Activated T-helper 17 cell treated with anti-CD3 and anti-CD28 coated beads, Interleukin-2, amount 50 U/mL, for 72 hours (primary cell): Measurements from ENCODE around the gene FGD4. TPM values are rescaled to one million over a fixed set of nuclear protein-coding genes. Genes with fewer than 3 reads are reported as not detected.

Experiments
- ATAC-seq: fragments of 150-1000 bp; cut with Tn5 transposase; replicated peaks from 2 replicates; pipeline ENCODE4 v1.10.0; 2021; ENCODE audit warnings: mild to moderate bottlenecking, moderate library complexity
- H3K27ac Mint-ChIP-seq: one replicate; pipeline ENCODE4 v1.8.0; 2022; ENCODE audit warnings: mixed read lengths
- H3K27me3 Mint-ChIP-seq: one replicate; pipeline ENCODE4 v1.8.0; 2022; ENCODE audit warnings: mixed read lengths
- H3K36me3 Mint-ChIP-seq: one replicate; pipeline ENCODE4 v1.8.0; 2022; ENCODE audit warnings: low read depth, mild to moderate bottlenecking, mixed read lengths
- H3K4me1 Mint-ChIP-seq: one replicate; pipeline ENCODE4 v1.8.0; 2022; ENCODE audit warnings: mixed read lengths
- H3K4me3 Mint-ChIP-seq: one replicate; pipeline ENCODE4 v1.8.0; 2022; ENCODE audit warnings: mild to moderate bottlenecking, mixed read lengths
- H3K9me3 Mint-ChIP-seq: one replicate; pipeline ENCODE4 v1.8.0; 2022; ENCODE audit warnings: mixed read lengths
- total RNA-seq, 2 donors: library from RNA; stranded (reverse); gene quantifications; one replicate each; pipeline ENCODE4 v1.2.3, GENCODE V29; 2022

FGD4 gene
- total RNA-seq, 2 donors from 2014 or later, result 0.21 to 0.32 TPM

DNA sequence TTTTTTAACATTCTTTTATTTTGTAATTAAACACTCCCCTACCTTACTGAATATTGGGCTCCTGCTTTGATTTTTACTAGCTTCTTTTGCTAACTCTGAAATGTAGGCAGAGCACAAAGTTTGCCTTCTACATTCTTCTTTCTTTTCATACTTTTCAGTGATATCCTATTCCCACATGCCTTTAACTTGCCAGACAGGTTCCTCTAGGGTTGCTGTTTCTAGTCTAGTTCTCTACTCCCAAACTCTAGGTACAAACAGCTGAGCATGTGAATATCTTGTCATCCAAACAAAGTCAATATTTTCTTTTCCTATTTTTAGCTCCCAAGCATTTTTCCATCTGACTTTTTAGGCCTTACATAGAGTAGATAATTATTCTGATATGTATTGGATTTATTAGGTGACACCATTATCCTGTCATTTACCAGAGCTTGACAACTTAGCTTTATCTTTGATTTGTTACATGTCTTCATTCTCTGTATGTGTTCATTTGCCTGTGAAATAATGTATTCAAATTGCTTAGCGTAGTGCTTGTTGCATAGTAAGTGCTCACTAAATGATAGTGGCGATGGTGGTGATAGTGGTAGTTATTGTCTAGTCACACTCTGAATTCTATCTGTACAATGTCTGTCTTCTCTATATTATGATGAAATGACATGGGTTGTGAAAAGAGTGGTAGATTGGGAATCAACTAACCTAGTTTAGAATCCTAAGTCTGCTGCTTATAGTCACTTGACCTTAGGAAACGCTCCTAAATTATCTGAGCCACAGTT is 206.2 kb downstream of the FGD4 start:
- peaks cover 6% of the 10 kb centered on the region for H3K27me3 Mint-ChIP-seq
- ATAC-seq, result no peak
- H3K36me3 Mint-ChIP-seq, result no peaks in the 10 kb centered on the region
- peaks cover 7% of the 10 kb centered on the region for H3K4me1 Mint-ChIP-seq
- H3K4me3 Mint-ChIP-seq, result no peak overlapping the region
- H3K9me3 Mint-ChIP-seq, result no peaks in the 10 kb centered on the region
- H3K27ac Mint-ChIP-seq, result no peak overlapping the region

DNA sequence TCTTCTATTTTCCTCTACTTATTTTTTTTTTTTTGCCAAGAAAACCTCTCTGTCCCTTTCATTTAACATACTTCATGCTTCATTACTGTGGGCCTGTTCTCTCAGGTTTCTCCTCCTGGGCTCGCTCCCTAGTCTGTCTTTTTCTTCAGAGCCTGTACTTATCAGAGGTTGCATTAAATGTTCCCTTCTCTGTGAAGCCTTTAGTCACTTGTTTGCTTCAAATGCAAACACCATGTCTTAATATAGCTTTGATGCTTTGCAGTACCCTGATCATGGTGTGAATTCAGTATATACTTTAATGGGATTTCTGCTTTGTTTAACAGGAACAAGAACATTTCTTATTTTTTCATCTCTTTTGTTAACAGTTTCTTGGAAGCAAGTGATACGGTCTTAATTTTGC is 207.1 kb downstream of the FGD4 start:
- Mint-ChIP-seq H3K27me3 (peaks cover 6% of the 10 kb centered on the region), H3K36me3 (no peaks in the 10 kb centered on the region), H3K27ac (no peak overlapping the region), H3K4me3 (no peak overlapping the region), H3K9me3 (no peaks in the 10 kb centered on the region), H3K4me1 (peaks cover 7% of the 10 kb centered on the region)
- ATAC-seq, result no peak

DNA sequence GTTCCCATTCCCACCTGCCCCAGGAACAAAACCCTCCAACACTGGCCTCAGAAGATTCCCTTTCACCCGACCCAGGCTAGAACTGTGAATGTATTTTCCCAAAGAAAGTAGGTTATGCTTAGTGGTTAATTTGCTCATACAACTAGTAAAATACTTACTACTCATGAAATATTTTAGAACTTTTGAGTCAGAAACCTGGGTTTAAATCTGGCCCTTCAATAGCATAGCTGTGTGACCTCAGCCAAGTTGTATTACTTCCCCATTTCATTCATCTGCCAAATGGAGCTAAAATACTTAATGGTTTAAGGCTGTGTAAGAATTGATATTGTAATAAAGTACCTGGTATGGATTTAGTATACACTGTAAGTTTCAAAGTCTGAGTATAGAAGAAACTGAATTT is 210.6 kb downstream of the FGD4 start:
- no peak for ATAC-seq
- Mint-ChIP-seq H3K4me1 (no peaks in the 10 kb centered on the region), H3K4me3 (no peak overlapping the region), H3K27ac (no peak overlapping the region), H3K36me3 (no peaks in the 10 kb centered on the region), H3K9me3 (no peaks in the 10 kb centered on the region), H3K27me3 (peaks cover 10% of the 10 kb centered on the region)

DNA sequence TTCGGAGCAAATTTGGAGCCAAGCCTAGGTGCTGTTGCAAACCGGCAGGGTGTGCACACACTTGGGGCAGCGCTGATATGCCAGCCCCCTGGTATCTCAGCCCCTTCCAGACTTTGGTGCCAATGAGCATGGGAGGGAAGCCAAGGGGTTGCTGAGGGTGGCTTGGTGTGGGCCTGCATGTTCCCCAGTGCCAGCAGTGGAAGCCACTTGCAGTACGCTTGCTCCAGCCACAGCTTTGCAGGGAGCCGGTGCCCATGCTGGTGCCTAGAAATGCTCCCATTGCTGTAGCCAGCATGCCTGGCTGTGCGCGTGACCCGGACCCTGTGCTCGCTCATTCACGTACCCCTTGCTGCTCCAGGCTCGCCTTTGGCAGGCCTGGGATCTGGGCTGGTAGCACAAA is 212.6 kb downstream of the FGD4 start:
- ATAC-seq, result no peak
- Mint-ChIP-seq H3K27me3 (peaks cover 15% of the 10 kb centered on the region), H3K36me3 (no peaks in the 10 kb centered on the region), H3K4me1 (no peaks in the 10 kb centered on the region), H3K9me3 (no peaks in the 10 kb centered on the region), H3K4me3 (no peak overlapping the region), H3K27ac (no peak overlapping the region)

DNA sequence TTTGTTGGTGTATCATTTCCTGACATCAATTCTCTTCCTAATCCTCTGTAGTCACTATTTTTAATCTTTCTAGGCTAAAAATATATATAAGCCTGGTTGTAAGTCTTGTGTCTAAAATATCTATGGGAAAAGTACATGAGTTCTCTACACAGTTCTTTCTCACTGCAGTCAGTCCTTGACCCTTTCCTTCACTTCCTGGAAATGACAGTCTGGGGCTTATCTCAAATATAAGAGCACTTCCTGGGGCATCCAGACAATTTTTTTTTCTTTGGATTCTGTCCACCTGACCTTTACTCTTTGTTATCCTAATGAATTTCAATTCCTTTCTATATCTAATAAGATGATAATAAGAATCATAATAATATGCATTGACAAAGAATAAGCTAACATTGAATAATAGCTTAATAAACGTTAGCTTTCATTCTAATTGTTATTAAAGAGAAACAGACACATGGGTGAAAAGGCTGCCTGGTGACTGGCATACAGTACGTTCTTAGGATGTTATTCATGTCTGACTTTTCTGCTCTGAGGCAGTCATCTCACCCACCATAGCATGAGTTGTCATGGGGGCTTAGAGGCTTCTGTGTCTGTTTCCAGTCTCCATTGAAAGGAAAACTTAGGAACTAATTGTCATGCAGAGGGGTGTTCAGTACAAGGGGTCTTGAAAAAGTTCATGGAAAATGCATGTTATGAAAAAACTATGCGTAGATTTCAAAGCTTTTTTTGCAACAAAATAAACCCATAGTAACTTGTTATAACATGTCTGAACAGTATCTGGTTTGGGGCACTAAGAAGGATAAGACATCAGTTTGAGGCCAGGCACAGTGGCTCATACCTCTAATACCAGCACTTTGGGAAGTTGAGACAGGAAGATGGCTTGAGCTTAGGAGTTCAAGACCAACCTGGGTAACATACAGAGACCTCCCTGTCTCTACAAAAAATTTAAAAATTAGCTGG is 213.6 kb downstream of the FGD4 start:
- peaks cover 15% of the 10 kb centered on the region for H3K27me3 Mint-ChIP-seq
- ATAC-seq, result no peak
- no peaks in the 10 kb centered on the region for H3K36me3 Mint-ChIP-seq
- no peaks in the 10 kb centered on the region for H3K9me3 Mint-ChIP-seq
- no peak overlapping the region for H3K27ac Mint-ChIP-seq
- no peaks in the 10 kb centered on the region for H3K4me1 Mint-ChIP-seq
- H3K4me3 Mint-ChIP-seq, result no peak overlapping the region

DNA sequence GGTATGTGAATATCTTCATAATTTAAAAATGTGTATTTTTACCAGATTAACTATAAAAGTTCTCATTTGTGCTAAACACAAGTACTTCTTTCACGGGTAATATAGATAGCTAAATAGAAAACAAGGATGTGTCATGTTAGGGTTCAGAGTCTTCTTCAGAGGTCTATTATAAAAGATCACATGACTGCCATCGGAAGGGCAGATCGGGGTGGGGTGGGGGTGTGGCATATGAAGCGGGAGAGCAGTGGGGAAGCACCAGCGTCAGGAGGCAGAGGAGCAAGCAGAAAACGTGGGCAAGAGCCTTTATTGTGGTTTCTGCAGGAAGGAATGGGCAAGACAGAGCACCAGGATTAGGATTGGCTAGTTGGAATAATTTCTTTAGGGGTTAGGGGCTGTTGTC is 216.1 kb downstream of the FGD4 start:
- H3K36me3 Mint-ChIP-seq, result no peaks in the 10 kb centered on the region
- no peaks in the 10 kb centered on the region for H3K4me1 Mint-ChIP-seq
- ATAC-seq, result no peak
- no peak overlapping the region for H3K4me3 Mint-ChIP-seq
- H3K27me3 Mint-ChIP-seq, result peaks cover 9% of the 10 kb centered on the region
- H3K27ac Mint-ChIP-seq, result no peak overlapping the region
- no peaks in the 10 kb centered on the region for H3K9me3 Mint-ChIP-seq

DNA sequence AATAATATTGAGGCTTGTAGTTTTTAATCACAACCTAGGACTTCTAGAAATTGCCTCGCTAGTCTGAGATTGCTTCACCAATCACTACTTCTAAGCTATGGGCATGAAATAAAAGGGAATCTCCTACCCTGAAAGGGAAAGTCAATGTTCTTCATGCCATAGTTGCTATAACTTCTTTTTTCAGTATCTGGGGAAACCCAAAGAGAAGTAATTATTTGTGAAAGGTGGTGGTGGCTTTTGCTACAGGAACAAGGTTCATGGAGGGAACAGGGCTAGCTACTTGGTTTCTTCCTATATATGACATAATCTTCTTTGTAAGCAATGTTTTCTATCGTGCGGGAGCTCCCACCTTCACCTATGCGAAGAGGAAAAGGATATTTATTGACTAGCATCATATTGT is 218.2 kb downstream of the FGD4 start:
- H3K27ac Mint-ChIP-seq, result no peak overlapping the region
- H3K36me3 Mint-ChIP-seq, result no peaks in the 10 kb centered on the region
- H3K9me3 Mint-ChIP-seq, result no peaks in the 10 kb centered on the region
- no peaks in the 10 kb centered on the region for H3K4me1 Mint-ChIP-seq
- no peak for ATAC-seq
- peaks cover 9% of the 10 kb centered on the region for H3K27me3 Mint-ChIP-seq
- H3K4me3 Mint-ChIP-seq, result no peak overlapping the region

DNA sequence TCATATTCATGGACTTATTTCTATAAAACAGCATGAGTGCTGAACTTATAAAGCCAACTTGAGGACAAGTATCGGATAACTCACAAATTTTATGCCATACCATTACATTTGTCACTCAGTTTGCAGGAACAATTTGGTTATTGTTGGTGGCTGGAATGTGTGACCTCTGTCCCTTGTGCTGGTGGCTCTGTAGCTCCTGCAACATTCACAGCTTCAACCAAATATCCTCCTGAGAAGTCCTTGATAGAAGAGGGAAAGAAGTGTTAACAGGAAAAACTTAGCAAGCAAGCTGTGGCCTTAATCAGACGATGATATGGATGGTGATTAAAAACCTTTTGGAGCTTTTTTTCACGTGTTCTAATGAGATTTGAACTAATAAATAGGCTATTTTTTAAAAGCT is 218.8 kb downstream of the FGD4 start:
- no peaks in the 10 kb centered on the region for H3K9me3 Mint-ChIP-seq
- H3K4me3 Mint-ChIP-seq, result no peak overlapping the region
- H3K27ac Mint-ChIP-seq, result no peak overlapping the region
- H3K36me3 Mint-ChIP-seq, result no peaks in the 10 kb centered on the region
- peaks cover 9% of the 10 kb centered on the region for H3K27me3 Mint-ChIP-seq
- H3K4me1 Mint-ChIP-seq, result no peaks in the 10 kb centered on the region
- no peak for ATAC-seq

DNA sequence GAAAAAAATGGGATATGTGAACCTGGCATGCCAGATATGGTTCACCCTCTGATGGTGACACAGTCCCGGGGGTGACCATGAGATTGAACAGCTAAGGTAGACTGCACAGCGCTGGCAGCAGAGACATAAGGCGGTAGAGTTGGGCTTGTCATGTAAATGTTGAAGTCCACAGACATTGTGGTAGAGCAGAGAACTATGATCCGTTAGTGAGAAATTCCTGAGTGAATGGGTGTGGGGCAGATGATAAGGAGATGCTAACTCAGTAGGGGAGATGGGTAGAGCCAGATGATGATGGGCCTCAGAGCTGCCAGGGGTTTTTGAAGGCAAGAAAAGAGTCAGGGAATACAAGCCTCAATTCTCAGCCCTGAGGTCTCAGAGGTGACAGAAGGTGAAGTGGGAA is 228.6 kb downstream of the FGD4 start:
- H3K9me3 Mint-ChIP-seq, result no peaks in the 10 kb centered on the region
- H3K27ac Mint-ChIP-seq, result no peak overlapping the region
- no peaks in the 10 kb centered on the region for H3K4me1 Mint-ChIP-seq
- no peak for ATAC-seq
- no peak overlapping the region for H3K4me3 Mint-ChIP-seq
- H3K36me3 Mint-ChIP-seq, result no peaks in the 10 kb centered on the region
- H3K27me3 Mint-ChIP-seq, result peaks cover 4% of the 10 kb centered on the region

DNA sequence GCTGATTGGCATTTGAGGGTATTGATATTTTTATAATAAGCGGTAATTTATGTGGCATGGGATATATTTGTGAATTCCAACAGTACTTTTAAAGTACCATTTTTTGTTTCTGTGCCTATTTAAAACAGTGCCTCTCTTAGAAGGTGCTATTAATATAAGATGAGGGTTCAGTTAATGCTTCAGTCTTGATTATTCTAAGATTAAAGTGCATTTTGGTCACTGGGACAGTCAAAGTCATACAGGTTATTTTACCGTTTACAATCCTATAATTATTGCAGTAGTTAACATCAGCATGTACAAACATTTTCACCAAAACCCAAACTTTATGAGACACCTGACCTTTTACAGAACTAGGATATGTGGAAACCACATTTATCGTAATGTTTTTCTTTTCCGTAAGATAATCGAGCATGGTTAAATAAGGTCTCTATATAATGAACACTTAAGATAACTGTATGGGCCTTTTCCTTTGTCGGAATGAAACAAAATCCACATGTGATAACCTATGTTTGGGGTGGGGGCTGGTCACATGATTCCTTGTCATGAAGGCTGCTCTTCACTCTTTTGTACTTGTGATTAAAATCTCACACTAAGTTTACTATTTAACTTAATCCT is 242.0 kb downstream of the FGD4 start:
- H3K36me3 Mint-ChIP-seq, result no peaks in the 10 kb centered on the region
- H3K4me3 Mint-ChIP-seq, result no peak overlapping the region
- ATAC-seq, result no peak
- H3K9me3 Mint-ChIP-seq, result no peaks in the 10 kb centered on the region
- no peak overlapping the region for H3K27ac Mint-ChIP-seq
- H3K4me1 Mint-ChIP-seq, result no peaks in the 10 kb centered on the region
- H3K27me3 Mint-ChIP-seq, result no peaks in the 10 kb centered on the region

DNA sequence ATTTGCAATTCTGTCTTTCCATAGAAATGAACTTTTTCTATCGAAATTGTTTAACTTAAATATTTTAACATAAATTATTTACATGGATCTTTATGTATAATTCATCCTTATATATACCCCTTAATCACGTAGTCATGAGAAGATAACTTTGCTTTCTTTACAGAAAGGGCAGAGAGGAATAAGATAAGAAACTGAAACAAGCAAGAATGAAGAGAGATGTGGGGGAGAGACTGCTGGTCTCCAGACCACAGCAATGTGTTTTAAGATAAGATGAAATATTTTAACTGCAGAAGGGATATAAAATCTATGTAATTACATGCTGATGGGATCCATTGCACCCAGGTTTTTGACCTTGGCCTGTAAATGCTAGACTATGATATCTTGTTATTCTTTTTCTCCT is 245.1 kb downstream of the FGD4 start:
- H3K4me3 Mint-ChIP-seq, result no peak overlapping the region
- no peaks in the 10 kb centered on the region for H3K9me3 Mint-ChIP-seq
- no peak overlapping the region for H3K27ac Mint-ChIP-seq
- H3K36me3 Mint-ChIP-seq, result no peaks in the 10 kb centered on the region
- H3K4me1 Mint-ChIP-seq, result no peaks in the 10 kb centered on the region
- no peak for ATAC-seq
- peaks cover 5% of the 10 kb centered on the region for H3K27me3 Mint-ChIP-seq

DNA sequence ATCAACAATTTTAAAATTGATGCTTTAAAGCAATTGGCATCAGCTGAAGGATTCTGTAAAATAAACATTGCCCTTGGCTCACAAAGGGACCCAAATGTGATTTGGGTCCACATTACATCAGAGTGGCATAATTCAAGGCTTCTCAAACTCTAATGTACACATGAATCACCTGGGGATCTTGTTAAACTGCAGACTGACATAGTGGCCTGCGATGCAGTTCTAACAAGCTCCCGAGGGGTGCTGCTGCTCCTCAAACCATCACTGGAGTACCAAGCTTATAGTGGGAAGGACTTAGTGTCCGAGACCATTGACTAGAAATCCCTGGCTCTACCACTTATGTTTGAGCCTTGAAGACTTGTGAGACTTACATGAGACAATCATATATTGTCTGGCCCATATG is 247.9 kb downstream of the FGD4 start:
- H3K27ac Mint-ChIP-seq, result no peak overlapping the region
- ATAC-seq, result no peak
- no peaks in the 10 kb centered on the region for H3K36me3 Mint-ChIP-seq
- H3K4me3 Mint-ChIP-seq, result no peak overlapping the region
- peaks cover 5% of the 10 kb centered on the region for H3K27me3 Mint-ChIP-seq
- H3K4me1 Mint-ChIP-seq, result no peaks in the 10 kb centered on the region
- H3K9me3 Mint-ChIP-seq, result no peaks in the 10 kb centered on the region

DNA sequence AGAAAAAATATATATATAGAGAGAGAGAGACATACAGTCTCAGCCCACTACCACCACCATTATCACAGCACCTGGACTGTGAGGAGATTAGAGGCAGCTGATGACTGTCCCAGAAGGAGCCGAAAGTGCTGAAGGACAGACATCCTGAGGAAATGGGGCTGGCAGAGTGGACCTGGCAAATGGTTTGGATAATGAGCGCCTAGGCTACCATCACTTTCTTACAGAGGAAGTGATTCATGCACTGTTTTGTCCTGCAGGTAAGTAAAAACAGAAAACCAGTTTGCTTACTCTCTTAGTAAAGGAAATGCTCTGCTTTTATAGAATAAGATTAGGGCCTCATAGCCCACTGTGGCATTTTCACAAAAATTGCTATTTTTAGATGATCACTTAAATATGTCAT is 251.2 kb downstream of the FGD4 start:
- Mint-ChIP-seq H3K9me3 (no peaks in the 10 kb centered on the region), H3K27ac (no peak overlapping the region), H3K4me3 (no peak overlapping the region), H3K36me3 (no peaks in the 10 kb centered on the region), H3K4me1 (no peaks in the 10 kb centered on the region), H3K27me3 (peaks cover 5% of the 10 kb centered on the region)
- ATAC-seq, result no peak

DNA sequence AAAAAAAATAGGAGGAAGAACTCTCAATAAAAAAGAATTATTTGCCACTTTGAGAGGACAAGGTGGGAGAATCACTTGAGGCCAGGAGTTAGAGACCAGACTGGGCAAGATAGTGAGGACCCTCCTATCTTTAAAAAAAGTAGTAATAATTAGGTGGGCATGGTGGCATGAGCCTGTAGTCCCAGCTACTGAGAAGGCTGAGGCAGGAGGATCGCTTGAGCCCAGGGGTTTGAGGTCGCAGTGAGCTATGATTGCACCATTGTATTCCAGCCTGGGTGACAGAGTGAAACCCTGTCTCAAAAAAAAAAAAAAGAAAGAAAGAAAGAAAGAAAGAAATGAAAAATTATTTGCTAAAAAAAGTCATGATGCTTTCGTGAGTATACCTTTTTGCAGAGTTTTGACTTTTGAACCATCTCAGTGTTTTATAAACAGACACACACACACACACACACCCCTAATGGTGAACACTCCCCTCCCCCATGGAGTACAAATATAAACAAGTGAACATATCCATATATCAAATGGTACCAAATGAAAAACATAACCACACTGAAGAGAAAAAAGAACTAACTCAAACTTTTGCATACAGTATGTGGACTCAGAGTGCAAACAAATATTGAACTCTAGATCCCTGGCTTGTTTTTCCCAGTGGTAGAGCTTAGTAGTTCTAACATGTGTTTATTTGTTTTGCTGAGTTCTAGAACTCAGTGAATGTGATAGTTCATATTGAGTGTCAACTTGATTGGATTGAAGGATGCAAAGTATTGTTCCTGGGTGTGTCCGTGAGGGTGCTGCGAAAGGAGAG is 252.0 kb downstream of the FGD4 start:
- Mint-ChIP-seq H3K36me3 (no peaks in the 10 kb centered on the region), H3K9me3 (no peaks in the 10 kb centered on the region), H3K4me1 (no peaks in the 10 kb centered on the region), H3K27ac (no peak overlapping the region), H3K27me3 (peaks cover 5% of the 10 kb centered on the region), H3K4me3 (no peak overlapping the region)
- ATAC-seq, result no peak
